Subcutaneous abdominal adipose tissue (tissue), 5 donors: ENCODE measurements around the gene SLC37A1.

Source experiments
- H3K27ac ChIP-seq: one replicate; pipeline ENCODE4 v1.7.0; 2013; ENCODE audit warnings: low read depth, mild to moderate bottlenecking, inconsistent platforms, low read length, moderate library complexity
- H3K27me3 ChIP-seq, 5 donors: one replicate each; pipeline ENCODE4 v1.7.0; 2013; ENCODE audit warnings: low read length in 5 of 5, inconsistent platforms in 1 of 5; ENCODE audit not compliant: control insufficient read depth in 5 of 5, insufficient read depth in 4 of 5
- H3K36me3 ChIP-seq, 5 donors: one replicate each; pipeline ENCODE4 v1.7.0; 2013; ENCODE audit warnings: low read length in 5 of 5; ENCODE audit not compliant: control insufficient read depth in 5 of 5, insufficient read depth in 5 of 5
- H3K4me1 ChIP-seq, 5 donors: one replicate each; pipeline ENCODE4 v1.7.0; 2013; ENCODE audit warnings: low read length in 5 of 5, mild to moderate bottlenecking in 3 of 5, moderate library complexity in 1 of 5; ENCODE audit not compliant: control insufficient read depth in 5 of 5, insufficient read depth in 5 of 5
- H3K4me3 ChIP-seq, 5 donors: one replicate each; pipeline ENCODE4 v1.7.0; 2013; ENCODE audit warnings: low read length in 5 of 5, low read depth in 1 of 5
- H3K9ac ChIP-seq, 5 donors: one replicate each; pipeline ENCODE4 v1.7.0; 2013; ENCODE audit warnings: low read length in 5 of 5, mild to moderate bottlenecking in 4 of 5, moderate library complexity in 3 of 5
- H3K9me3 ChIP-seq, 5 donors: one replicate each; pipeline ENCODE4 v1.7.0; 2013; ENCODE audit warnings: low read length in 5 of 5; ENCODE audit not compliant: control insufficient read depth in 5 of 5
- donor health status: healthy.
- donor health status: healthy.
- donor health status: healthy.
- donor health status: healthy.
- donor health status: healthy.

The SLC37A1 gene

DNA sequence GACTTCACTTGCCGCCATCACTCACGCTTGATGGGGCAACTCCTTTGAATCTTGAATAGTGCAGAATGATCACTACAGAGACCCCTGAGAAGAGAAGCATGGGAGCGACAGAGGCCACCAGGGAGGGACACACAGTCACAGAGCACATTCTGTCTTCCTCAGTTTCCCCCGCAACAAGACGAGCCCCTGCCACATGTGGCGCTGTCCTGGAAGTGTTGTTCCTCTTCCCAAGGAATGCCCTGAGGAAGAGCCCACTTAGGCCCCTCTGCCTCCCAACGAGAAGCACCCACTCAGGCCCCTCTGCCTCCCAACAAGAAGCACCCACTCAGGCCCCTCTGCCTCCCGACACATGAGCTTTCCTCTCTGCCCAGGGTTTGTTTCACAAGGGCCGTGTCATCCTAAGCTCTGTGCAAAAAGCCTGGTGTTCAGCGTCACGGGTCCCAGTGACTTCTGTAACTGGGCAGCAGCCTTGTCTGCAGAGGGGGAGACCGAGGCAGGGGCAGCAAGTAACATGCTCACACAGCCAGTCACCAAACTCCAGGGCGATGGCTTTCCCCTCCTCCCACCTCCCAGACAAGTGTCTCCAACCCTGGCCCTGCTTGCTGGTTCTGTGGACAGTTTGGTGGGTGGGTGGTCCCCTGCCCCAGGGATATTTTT is 19.8 kb downstream of the SLC37A1 start:
- no peak overlapping the region for H3K27ac ChIP-seq
- no peak overlapping the region for H3K9ac ChIP-seq
- H3K36me3 ChIP-seq: peaks cover 0 to 15% (median 2%) of the 10 kb centered on the region in 5 donors

DNA sequence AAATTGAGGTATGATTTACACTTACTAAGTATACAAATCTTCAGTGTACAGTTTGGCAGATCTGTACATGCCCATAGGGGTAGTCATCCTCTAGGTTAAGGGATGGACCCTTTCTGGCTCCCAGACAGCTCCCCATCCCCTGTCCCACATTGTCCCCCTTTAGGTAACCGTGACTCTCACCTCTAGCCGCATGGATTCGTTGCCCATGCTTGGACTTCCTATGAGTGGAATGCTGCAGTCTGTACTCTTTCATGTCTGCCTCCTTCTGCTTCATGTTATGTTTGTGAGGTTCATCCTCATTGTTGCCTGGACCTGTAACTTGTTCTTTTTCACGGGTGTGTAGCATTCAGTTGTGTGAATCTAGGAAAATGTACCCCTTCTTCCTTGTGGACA is 20.3 kb downstream of the SLC37A1 start:
- Histone ChIP-seq H3K4me1 (peaks cover 2 to 36% (median 6%) of the 10 kb centered on the region in 5 donors), H3K36me3 (peaks cover 0 to 15% (median 2%) of the 10 kb centered on the region in 5 donors), H3K9ac (no peak overlapping the region), H3K27ac (no peak overlapping the region), H3K4me3 (peak overlapping the region in 2 of 5 donors; percentile 44 to 51), H3K9me3 (no peaks in the 10 kb centered on the region), H3K27me3 (peaks cover 0 to 6% (median 0%) of the 10 kb centered on the region in 5 donors)

More for the DNA sequence above, 19.8 kb downstream of the SLC37A1 start:
- peaks cover 2 to 36% (median 6%) of the 10 kb centered on the region in 5 donors for H3K4me1 ChIP-seq
- H3K27me3 ChIP-seq: peaks cover 0 to 2% (median 0%) of the 10 kb centered on the region in 5 donors
- H3K4me3 ChIP-seq: peak overlapping the region in 1 of 5 donors; percentile 51
- H3K9me3 ChIP-seq: no peaks in the 10 kb centered on the region

DNA sequence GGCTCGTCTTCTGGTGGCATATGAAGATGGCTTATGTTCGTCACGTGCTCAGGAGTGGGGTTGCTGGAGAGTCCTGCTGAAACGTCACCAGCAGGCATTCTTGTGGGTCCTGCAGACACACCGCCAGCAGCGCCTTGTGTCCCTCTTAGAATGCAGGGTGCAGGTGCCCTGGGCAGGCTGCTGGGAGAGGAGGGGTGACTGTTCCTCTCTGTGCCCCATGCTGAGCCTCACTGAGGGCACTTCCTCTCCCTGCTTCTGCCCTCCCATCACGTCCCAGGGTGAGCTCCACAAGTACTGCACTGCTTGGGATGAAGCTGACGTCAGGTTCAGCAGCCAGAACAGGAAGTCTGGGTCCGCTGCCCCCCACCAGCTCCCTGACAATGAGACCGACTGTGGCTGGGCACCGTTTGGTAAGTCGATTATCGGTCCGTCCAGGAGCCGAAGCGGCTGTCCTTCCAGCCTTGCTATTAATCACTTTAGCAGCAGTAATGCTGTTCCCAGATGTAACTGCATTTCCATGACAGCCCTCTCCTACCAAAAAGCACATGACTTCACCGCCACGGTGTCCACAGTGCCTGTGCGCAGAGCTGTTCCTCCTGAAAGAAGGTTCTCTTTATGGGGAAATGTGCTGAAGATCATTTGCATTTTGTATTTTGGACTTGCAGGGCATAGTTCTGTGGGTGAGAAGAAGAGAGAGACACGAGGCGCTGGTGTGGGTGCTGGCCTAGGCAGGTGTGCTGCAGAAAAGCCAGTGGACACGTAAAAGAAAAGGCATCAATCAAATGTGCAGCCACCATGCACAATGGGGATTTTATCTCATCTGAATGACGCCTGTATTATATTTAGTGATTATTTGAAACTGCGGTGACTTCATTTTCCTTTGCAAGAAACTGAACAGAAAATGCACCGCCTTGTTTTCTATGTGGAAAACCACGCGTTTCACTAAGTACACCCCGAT is 21.0 kb downstream of the SLC37A1 start:
- Histone ChIP-seq H3K36me3 (peaks cover 0 to 15% (median 2%) of the 10 kb centered on the region in 5 donors), H3K9me3 (no peaks in the 10 kb centered on the region), H3K27ac (no peak overlapping the region), H3K9ac (no peak overlapping the region), H3K4me1 (peaks cover 2 to 36% (median 6%) of the 10 kb centered on the region in 5 donors), H3K4me3 (peak overlapping the region in 3 of 5 donors; percentile 36 to 51 (median 44)), H3K27me3 (peaks cover 0 to 6% (median 0%) of the 10 kb centered on the region in 5 donors)

DNA sequence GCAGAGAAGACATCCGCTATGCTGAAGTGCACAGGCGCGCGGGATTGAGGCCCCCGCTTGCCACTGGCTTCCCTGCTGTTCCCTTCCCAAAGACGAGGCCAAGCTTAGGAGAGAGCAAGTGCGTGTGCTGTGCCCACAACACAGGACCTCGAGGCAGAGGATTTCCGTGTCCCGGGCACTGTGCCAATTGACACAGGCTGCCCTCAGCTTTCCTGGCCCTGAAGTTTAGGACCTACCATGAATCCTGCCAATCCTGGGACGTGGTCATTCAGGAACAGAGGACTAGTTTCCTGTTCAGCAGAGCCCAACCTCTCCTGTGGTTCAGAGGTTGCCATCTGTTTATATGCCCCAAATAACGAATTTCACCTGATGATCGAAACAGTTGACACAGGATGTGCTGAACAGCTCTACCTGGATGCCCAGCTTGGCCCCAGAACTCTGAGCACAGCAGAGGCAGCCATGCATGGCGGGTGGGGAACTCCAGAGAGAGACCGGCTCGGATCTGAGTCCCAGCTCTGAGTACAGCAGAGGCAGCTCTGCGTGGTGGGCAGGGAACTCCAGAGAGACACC is 22.0 kb downstream of the SLC37A1 start:
- Histone ChIP-seq H3K9ac (no peak overlapping the region), H3K9me3 (no peaks in the 10 kb centered on the region), H3K4me1 (peaks cover 2 to 36% (median 6%) of the 10 kb centered on the region in 5 donors), H3K27me3 (peaks cover 0 to 6% (median 0%) of the 10 kb centered on the region in 5 donors), H3K36me3 (peaks cover 0 to 18% (median 2%) of the 10 kb centered on the region in 5 donors), H3K27ac (no peak overlapping the region), H3K4me3 (no peak overlapping the region)

- Histone ChIP-seq H3K4me3 (no peak overlapping the region), H3K9me3 (no peaks in the 10 kb centered on the region), H3K27ac (no peak overlapping the region), H3K27me3 (peaks cover 0 to 6% (median 0%) of the 10 kb centered on the region in 5 donors), H3K9ac (no peak overlapping the region), H3K36me3 (peaks cover 0 to 25% (median 2%) of the 10 kb centered on the region in 5 donors), H3K4me1 (peaks cover 2 to 36% (median 6%) of the 10 kb centered on the region in 5 donors)
These were observed 22.9 kb downstream of the SLC37A1 start for GRCh38 chr21:42536601-42537000.

- peaks cover 0 to 6% (median 0%) of the 10 kb centered on the region in 5 donors for H3K27me3 ChIP-seq
- no peak overlapping the region for H3K9ac ChIP-seq
- peaks cover 0 to 26% (median 2%) of the 10 kb centered on the region in 5 donors for H3K36me3 ChIP-seq
- no peak overlapping the region for H3K27ac ChIP-seq
- no peak overlapping the region for H3K4me3 ChIP-seq
- no peaks in the 10 kb centered on the region for H3K9me3 ChIP-seq
- H3K4me1 ChIP-seq: peaks cover 2 to 36% (median 6%) of the 10 kb centered on the region in 5 donors
These were observed 23.6 kb downstream of the SLC37A1 start for GRCh38 chr21:42537106-42537742.

DNA sequence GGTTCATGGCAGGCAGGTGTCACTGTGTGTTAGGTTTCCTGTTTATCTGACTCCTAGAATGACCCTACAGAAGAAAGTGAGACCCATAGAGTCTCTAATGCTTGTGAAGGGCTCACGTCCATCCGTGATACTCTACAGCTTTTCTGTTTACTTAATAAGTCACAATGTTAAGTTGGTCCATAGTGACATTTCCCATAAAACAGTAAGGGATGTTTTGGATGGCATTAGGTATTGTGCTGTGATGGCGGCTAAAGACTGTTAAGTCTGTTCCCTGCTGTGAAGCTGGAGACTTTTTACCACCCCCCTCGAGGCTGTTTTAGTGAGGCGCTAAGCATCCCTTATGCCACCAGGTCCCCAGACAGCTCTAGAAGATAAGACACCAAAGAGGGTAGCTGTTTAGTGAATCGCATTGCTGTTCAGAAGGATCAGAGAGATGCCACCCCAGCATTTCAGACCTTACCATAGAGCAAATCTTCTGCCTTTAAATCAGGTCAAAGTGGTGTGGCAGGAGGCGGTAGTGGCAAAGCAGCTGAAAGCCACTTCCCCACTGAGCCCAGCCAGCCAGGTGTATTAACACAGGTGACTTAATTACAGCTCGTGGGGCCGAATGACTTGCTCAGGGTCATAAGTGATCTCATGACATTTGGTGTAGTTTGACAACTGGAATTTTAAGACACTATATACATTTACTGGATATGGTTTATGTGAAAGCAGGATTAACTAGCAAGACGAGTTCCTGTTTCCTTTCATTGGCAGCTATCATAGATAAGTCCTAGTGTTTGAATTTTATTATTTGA is 25.0 kb downstream of the SLC37A1 start:
- H3K4me1 ChIP-seq: peaks cover 0 to 24% (median 6%) of the 10 kb centered on the region in 5 donors
- no peak overlapping the region for H3K9ac ChIP-seq
- peaks cover 0 to 6% (median 0%) of the 10 kb centered on the region in 5 donors for H3K27me3 ChIP-seq

GRCh38 chr21:42539342-42539741 is 25.7 kb downstream of the SLC37A1 start:
- Histone ChIP-seq H3K9me3 (no peaks in the 10 kb centered on the region), H3K9ac (no peak overlapping the region), H3K36me3 (peaks cover 0 to 46% (median 12%) of the 10 kb centered on the region in 5 donors), H3K4me3 (no peak overlapping the region), H3K4me1 (peaks cover 0 to 18% (median 2%) of the 10 kb centered on the region in 5 donors), H3K27ac (no peak overlapping the region), H3K27me3 (peaks cover 0 to 6% (median 0%) of the 10 kb centered on the region in 5 donors)

More for the DNA sequence above, 25.0 kb downstream of the SLC37A1 start:
- H3K4me3 ChIP-seq: no peak overlapping the region
- H3K27ac ChIP-seq: no peak overlapping the region
- H3K9me3 ChIP-seq: no peaks in the 10 kb centered on the region
- H3K36me3 ChIP-seq: peaks cover 0 to 41% (median 8%) of the 10 kb centered on the region in 5 donors

- H3K27ac ChIP-seq: no peak overlapping the region
- peaks cover 0 to 4% (median 0%) of the 10 kb centered on the region in 5 donors for H3K27me3 ChIP-seq
- no peak overlapping the region for H3K4me3 ChIP-seq
- peaks cover 0 to 51% (median 18%) of the 10 kb centered on the region in 5 donors for H3K36me3 ChIP-seq
- H3K4me1 ChIP-seq: peaks cover 0 to 12% (median 2%) of the 10 kb centered on the region in 5 donors
- H3K9ac ChIP-seq: no peak overlapping the region
- no peaks in the 10 kb centered on the region for H3K9me3 ChIP-seq
These were observed 26.3 kb downstream of the SLC37A1 start for GRCh38 chr21:42539931-42540343.
